Upper lobe of left lung (tissue), 6 donors: ENCODE results near the gene VASH2. TPM values are rescaled to one million over a fixed set of nuclear protein-coding genes. Genes with fewer than 3 reads are reported as not detected.

Experiments
- ATAC-seq, 2 donors: fragments of 200-7000 bp; cut with Tn5 transposase; one replicate each; pipeline ENCODE4 v1.9.1; 2022; ENCODE audit warnings: mild to moderate bottlenecking in 2 of 2, moderate library complexity in 2 of 2; ENCODE audit not compliant: low FRiP score in 2 of 2
- DNase-seq, 2 donors: peaks; one replicate each; pipeline ENCODE4 v3.0.0-alpha.2; 2019 to 2020
- H3K27ac ChIP-seq, 4 donors: fragments of 200-600 bp; sonication (generic); one replicate each; pipeline ENCODE4 v1.5.1; 2016 to 2019
- H3K27me3 ChIP-seq, 4 donors: fragments of 200-600 bp; sonication (generic); one replicate each; pipeline ENCODE4 v1.5.1; 2017 to 2019
- H3K36me3 ChIP-seq, 4 donors: fragments of 200-600 bp; sonication (generic); one replicate each; pipeline ENCODE4 v1.5.1; 2016 to 2019
- H3K4me1 ChIP-seq, 4 donors: fragments of 200-600 bp; sonication (generic); one replicate each; pipeline ENCODE4 v1.5.1; 2018 to 2019
- H3K4me3 ChIP-seq, 4 donors: fragments of 200-600 bp; sonication (generic); one replicate each; pipeline ENCODE4 v1.5.1; 2017 to 2019; ENCODE audit warnings: mild to moderate bottlenecking in 2 of 4, moderate library complexity in 1 of 4
- H3K9me3 ChIP-seq, 4 donors: fragments of 200-600 bp; sonication (generic); one replicate each; pipeline ENCODE4 v1.5.1; 2018 to 2019
- EP300 ChIP-seq, 4 donors: sonication (generic); formaldehyde crosslinking; IDR thresholded peaks; one replicate each; pipeline ENCODE4 v1.5.1; 2017; ENCODE audit warnings: antibody characterized with exemption in 4 of 4, control low read depth in 2 of 4
- POLR2A ChIP-seq, 4 donors: fragments of 450-650 bp; IDR thresholded peaks; one replicate each; pipeline ENCODE4 v1.5.1; 2016 to 2017; ENCODE audit warnings: antibody characterized with exemption in 4 of 4, mild to moderate bottlenecking in 2 of 4
- POLR2AphosphoS5 ChIP-seq, 2 donors: sonication (generic); formaldehyde crosslinking; IDR thresholded peaks; one replicate each; pipeline ENCODE4 v1.5.1; 2017; ENCODE audit warnings: antibody characterized with exemption in 2 of 2
- WGBS, 2 donors: methylation state at CpG; one replicate each; pipeline ENCODE4 v1.1.5; 2017 to 2018; 5-methylcytosine and 5-hydroxymethylcytosine counted together
- total RNA-seq, 6 donors: library from RNA; depleted of rRNA in 4 of 6; stranded (reverse); fragments of >200 nt in 4 of 6; gene quantifications; one replicate each; pipeline versions ENCODE4 v1.1.0 to v1.2.1, GENCODE V29; 2016 to 2021
- TF ChIP-seq, protein P1 (sequence below), 6 experiments: fragments of 450-650 bp in 4 of 6; fragments of 200-600 bp in 2 of 6; sonication (generic) in 2 of 6; IDR thresholded peaks; one replicate each; pipeline ENCODE4 v1.5.1; 2016 to 2019; ENCODE audit warnings: antibody characterized with exemption in 6 of 6
- donor health status: DM: no; HTN: no; CAD: no; lungs with moderate emphysema.
- donor health status: DM: no; HTN: yes; CAD: no; lungs with severe emphysema.

Gene VASH2
- total RNA-seq, 6 donors from 2014 or later, result 0.30 to 3.1 (median 1.4) TPM

DNA sequence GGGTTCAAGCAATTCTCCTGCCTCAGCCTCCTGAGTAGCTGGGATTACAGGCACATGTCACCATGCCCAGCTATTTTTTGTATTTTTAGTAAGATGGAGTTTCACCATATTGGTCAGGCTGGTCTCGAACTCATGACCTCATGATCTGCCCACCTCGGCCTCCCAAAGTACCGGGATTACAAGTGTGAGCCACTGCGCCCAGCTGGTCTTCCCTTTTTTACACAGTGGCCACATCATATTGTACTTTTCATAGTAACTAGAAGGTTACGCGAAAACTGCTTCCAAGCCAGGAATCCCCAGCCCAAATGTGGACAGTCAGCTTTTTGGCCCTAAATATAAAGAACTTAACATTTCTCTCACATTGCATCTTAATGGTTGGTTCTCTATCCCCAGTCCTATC, 4.2 kb downstream of the VASH2 start:
- Histone ChIP-seq H3K27ac (no peak overlapping the region), H3K4me3 (no peak overlapping the region), H3K4me1 (peaks cover 12 to 22% (median 17%) of the 10 kb centered on the region in 4 donors), H3K9me3 (no peaks in the 10 kb centered on the region), H3K27me3 (peaks cover 0 to 7% (median 3%) of the 10 kb centered on the region in 4 donors), H3K36me3 (no peaks in the 10 kb centered on the region)
- no peak for DNase-seq
- TF ChIP-seq, protein P1, sequence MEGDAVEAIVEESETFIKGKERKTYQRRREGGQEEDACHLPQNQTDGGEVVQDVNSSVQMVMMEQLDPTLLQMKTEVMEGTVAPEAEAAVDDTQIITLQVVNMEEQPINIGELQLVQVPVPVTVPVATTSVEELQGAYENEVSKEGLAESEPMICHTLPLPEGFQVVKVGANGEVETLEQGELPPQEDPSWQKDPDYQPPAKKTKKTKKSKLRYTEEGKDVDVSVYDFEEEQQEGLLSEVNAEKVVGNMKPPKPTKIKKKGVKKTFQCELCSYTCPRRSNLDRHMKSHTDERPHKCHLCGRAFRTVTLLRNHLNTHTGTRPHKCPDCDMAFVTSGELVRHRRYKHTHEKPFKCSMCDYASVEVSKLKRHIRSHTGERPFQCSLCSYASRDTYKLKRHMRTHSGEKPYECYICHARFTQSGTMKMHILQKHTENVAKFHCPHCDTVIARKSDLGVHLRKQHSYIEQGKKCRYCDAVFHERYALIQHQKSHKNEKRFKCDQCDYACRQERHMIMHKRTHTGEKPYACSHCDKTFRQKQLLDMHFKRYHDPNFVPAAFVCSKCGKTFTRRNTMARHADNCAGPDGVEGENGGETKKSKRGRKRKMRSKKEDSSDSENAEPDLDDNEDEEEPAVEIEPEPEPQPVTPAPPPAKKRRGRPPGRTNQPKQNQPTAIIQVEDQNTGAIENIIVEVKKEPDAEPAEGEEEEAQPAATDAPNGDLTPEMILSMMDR (IDR thresholded peaks at IDR 0.05), result no peak
- TF ChIP-seq EP300 (IDR thresholded peaks at IDR 0.05) (no peak), POLR2AphosphoS5 (IDR thresholded peaks at IDR 0.05) (no peak), POLR2A (IDR thresholded peaks at IDR 0.05) (no peak)
- no peak for ATAC-seq
- WGBS, 2 donors, result 96 to 97% methylated on average over 6 of the region's 6 CpGs

DNA sequence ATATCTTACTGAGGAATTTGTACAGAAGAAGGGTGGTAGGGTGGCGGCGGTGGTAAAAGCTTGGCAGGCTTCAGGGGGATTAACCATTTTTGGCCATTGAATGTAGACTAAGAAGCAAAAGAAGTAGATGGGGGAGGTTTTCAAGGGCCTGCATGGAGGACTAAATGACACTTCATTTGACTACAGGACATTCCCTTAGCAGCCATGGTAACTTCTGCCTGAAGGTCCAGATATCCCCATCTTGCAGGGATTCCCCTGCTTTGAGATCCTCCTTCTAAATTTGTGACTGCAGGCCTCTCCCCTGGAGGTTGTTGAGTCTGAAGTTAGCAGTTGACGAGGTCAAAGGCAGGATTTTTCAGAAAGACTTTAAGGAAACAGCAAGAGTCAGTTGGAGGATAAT, 4.8 kb downstream of the VASH2 start:
- no peak overlapping the region for H3K4me3 ChIP-seq
- DNase-seq, result no peak
- no peak overlapping the region for H3K27ac ChIP-seq
- no peaks in the 10 kb centered on the region for H3K36me3 ChIP-seq
- H3K4me1 ChIP-seq, result peaks cover 10 to 17% (median 15%) of the 10 kb centered on the region in 4 donors
- peaks cover 0 to 7% (median 3%) of the 10 kb centered on the region in 4 donors for H3K27me3 ChIP-seq
- no peak for ATAC-seq
- no peaks in the 10 kb centered on the region for H3K9me3 ChIP-seq
- 95 to 97% methylated on average over 3 of the region's 3 CpGs for WGBS, 2 donors
- TF ChIP-seq, protein P1 (IDR thresholded peaks at IDR 0.05), result no peak
- TF ChIP-seq POLR2AphosphoS5 (IDR thresholded peaks at IDR 0.05), result no peak

DNA sequence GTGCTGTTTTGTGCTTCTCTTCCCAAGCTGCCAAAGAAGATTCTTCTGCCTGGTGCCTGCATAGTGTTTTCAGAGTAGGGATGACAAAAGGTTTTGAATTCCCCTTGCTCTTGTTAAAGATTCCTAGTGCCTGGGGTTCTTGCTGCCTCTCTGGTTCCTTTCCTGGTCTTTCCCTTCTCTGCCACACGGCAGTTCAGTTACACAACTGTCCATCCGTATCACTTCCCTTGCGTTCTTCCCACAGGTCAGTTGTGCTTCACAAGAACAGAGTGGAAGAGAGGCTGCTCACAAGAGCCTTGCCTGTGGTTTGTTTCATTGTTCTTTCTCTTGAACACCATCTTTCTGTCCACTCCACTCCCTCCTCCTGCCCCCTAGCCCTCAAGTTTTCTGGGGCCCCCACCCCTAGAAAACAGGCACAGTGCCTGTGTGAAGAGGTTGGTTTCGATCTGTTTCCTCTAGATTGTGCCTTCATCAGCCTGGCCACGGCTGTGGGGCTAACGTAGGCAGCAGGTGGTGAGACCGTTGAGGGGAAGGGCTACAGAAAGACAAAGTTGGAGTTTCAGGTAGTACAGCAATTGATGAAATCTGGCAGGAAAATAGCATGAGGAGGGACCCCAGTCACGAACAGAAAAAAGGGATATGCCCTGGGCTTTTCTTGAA, 5.8 kb downstream of the VASH2 start:
- H3K9me3 ChIP-seq, result no peaks in the 10 kb centered on the region
- H3K27me3 ChIP-seq, result peaks cover 0 to 1% (median 0%) of the 10 kb centered on the region in 4 donors
- ATAC-seq, result no peak
- no peak overlapping the region for H3K4me3 ChIP-seq
- TF ChIP-seq EP300 (IDR thresholded peaks at IDR 0.05) (no peak), POLR2AphosphoS5 (IDR thresholded peaks at IDR 0.05) (no peak), POLR2A (IDR thresholded peaks at IDR 0.05) (no peak)
- TF ChIP-seq, protein P1 (IDR thresholded peaks at IDR 0.05), result no peak
- no peak for DNase-seq
- 54 to 80% methylated on average over 8 of the region's 8 CpGs for WGBS, 2 donors
- peaks cover 1 to 7% (median 6%) of the 10 kb centered on the region in 4 donors for H3K4me1 ChIP-seq
- no peaks in the 10 kb centered on the region for H3K36me3 ChIP-seq
- no peak overlapping the region for H3K27ac ChIP-seq

DNA sequence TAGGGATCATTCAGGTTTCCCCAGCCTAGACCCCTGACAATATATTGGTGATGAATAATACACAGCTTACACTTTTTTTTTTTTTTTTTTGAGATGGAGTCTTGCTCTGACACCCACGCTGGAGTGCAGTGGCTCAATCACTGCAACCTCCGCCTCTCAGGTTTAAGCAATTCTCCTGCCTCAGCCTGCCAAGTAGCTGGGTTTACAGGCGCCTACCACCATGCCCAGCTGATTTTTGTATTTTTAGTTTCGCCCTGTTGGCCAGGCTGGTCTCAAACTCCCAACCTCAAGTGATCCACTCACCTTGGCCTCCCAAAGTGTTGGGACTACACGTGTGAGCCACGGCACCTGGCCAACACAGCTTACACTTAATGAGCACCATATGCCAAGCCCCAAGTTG, 7.2 kb downstream of the VASH2 start:
- Histone ChIP-seq H3K27ac (no peak overlapping the region), H3K27me3 (no peaks in the 10 kb centered on the region), H3K36me3 (no peaks in the 10 kb centered on the region), H3K4me3 (no peak overlapping the region), H3K4me1 (no peaks in the 10 kb centered on the region), H3K9me3 (no peaks in the 10 kb centered on the region)
- 87 to 89% methylated on average over 6 of the region's 6 CpGs for WGBS, 2 donors
- TF ChIP-seq EP300 (IDR thresholded peaks at IDR 0.05), result no peak
- TF ChIP-seq POLR2A (IDR thresholded peaks at IDR 0.05), result no peak
- TF ChIP-seq, protein P1 (IDR thresholded peaks at IDR 0.05), result no peak
- TF ChIP-seq POLR2AphosphoS5 (IDR thresholded peaks at IDR 0.05), result no peak
- DNase-seq, result no peak
- ATAC-seq, result no peak

DNA sequence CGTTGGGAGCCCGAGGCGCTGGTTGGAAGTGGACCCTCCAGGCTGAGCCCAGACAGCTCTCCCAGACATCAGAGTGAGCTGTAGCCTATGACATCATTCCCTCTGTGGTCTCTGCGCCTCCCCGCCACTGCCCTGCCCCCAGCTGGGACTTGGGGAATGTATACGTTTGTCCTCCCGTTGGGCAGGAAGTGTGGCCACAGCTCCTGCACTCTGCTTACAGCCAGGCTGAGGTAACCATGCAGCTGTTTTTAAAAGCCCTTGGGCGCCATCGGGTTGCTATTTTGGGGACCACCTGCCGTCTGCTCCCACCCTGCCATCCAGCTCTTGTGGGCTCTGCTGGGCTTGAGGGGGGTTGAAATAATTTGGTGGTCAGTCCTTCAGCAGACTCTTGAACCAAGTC, 7.8 kb downstream of the VASH2 start:
- ATAC-seq, result peak in 1 of 2 donors; percentile 50
- Histone ChIP-seq H3K27me3 (no peaks in the 10 kb centered on the region), H3K27ac (no peak overlapping the region), H3K36me3 (no peaks in the 10 kb centered on the region), H3K4me1 (no peaks in the 10 kb centered on the region), H3K4me3 (no peak overlapping the region), H3K9me3 (no peaks in the 10 kb centered on the region)
- WGBS, 2 donors, result 59 to 100% methylated on average over 3 to 10 of the region's 10 CpGs
- TF ChIP-seq POLR2A (IDR thresholded peaks at IDR 0.05), result no peak
- no peak for TF ChIP-seq EP300 (IDR thresholded peaks at IDR 0.05)
- TF ChIP-seq POLR2AphosphoS5 (IDR thresholded peaks at IDR 0.05), result no peak
- TF ChIP-seq, protein P1 (IDR thresholded peaks at IDR 0.05), result no peak
- DNase-seq, result no peak
